GM19438 (cell line): ENCODE measurements around the gene DNAJC28.
"Not testable (repeated sequence)": the region's sequence is repeated elsewhere in the genome, so short reads cannot be mapped to it uniquely, and the experiment has no call there.

Source experiments
- ATAC-seq: cut with Tn5 transposase; IDR thresholded peaks from one replicate; pipeline ENCODE4 v1.9.1; 2021; ENCODE audit warnings: low read depth; ENCODE audit not compliant: unreplicated experiment

The DNAJC28 gene

DNA sequence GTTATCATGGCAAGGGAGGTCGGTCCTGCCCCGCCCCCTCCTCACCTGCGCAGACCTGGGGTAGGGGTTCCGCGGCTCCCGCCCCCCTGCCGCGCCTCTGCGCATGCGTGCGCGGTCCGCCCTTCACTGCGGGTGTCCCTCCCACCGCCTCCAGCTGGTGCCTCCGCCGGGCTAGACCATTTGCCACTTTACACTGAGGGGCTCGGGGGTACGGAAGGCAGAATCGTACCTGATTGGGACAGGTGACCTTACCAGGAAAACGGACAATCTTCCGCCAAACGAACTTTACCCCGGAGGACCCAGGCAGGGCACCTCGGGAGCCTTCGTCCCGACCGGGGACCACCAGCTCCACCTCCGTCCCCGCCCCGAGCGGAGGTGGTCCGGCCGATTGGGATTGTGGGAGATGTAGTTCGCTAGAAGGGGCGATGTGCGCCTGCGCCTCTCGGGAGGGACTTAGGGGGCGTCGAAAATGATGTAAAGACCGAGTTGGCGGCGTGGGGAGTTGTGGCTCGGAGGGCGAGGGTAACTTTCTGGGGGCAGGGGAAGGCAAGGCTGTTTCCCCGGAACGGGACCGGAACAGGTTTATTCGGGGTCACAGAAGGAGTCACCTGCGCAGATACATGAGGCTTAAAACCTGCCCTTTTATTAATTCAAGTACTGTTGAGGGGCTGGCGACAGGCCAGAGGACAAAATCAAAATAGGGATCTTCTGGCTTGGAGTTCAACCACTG lies at the start of gene DNAJC28:
Gene DNAJC28 (minus strand): TSS at position 344 of the 730 bp plus-strand sequence. CDS start 2,323 bp downstream, outside the sequence.
- peak; percentile 93 for ATAC-seq

DNA sequence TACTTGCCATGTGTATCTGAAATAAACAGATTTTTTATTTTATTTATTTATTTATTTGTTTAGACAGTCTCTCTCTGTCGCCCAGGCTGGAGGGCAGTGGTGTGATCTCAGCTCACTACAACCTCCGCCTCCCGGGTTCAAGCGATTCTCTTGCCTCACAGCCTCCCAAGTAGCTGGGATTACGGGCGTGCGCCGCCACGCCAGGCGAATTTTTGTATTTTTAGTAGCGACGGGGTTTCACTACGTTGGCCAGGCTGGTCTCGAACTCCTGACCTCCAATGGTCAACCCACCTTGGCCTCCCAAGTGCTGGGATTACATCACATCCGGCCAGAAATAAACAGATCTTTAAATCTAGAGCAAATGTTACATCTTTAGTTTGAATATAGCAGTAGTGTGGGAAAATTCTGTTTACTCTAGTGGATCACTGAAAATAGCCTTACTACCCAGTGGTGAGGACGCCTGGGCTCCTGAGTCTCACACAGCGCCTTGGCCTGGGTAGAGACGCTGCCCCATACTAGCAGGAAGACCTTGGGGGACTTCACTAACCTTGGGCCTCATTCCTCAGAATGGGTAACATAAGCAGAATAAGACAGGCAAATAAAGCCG lies 49.7 kb upstream of the DNAJC28 start:
- ATAC-seq = no peak

- no peak for ATAC-seq
Measured at GRCh38 chr21:33540711-33541104, 49.2 kb upstream of the DNAJC28 start.

DNA sequence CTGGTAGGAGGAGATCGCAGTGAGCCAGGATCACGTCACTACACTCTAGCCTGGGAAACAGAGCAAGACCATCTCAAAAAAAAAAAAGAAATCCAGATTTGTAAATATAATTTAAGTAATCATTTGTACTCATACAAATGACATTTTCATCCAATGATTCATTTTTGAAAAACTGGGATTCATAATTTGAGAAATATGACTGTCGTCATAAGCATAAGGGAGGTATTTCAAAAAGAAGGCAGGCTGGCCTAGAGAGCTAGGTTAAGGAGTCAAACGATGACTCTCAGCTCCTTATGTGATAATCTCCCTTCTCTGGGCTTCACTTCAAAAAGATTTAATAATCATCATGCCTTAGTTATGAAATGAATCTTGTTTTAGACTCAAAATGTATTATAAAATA lies 48.1 kb upstream of the DNAJC28 start:
- no peak for ATAC-seq

GRCh38 chr21:33537212-33537611 lies 45.7 kb upstream of the DNAJC28 start:
- no peak for ATAC-seq

GRCh38 chr21:33531007-33531406 lies 39.5 kb upstream of the DNAJC28 start:
- ATAC-seq = no peak

GRCh38 chr21:33522953-33523349 lies 31.4 kb upstream of the DNAJC28 start:
- no peak for ATAC-seq

DNA sequence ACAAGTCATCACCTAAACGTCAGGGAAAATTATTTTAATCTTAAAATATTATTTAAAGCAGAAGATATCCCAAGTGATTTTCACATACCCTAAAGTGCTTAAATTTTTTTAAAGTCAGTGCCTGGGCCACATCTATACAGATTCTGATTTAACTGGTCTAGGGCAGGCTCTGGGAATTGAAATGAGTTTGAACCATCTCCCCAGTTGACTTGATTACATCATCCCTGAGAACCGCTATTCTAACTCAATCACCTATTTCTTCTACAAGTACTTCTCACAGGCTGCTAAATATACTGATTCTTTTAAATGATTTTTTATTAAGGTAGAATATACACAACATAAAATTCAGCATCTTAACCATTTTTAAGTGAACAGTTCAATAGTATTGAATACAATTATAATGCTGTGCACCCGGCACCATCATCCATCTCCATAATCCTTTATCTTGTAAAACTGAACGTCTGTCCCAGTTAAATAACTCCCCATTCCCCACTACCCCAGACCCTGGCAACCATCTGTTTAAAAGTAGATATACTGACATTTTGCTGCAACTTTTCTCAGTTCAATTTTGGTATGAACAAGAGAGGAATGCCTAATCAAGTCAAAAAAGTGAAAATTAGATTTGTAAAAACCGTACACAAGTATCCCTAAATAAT lies 30.9 kb upstream of the DNAJC28 start:
- no peak for ATAC-seq

GRCh38 chr21:33518899-33519298 lies 27.4 kb upstream of the DNAJC28 start:
- no peak for ATAC-seq

DNA sequence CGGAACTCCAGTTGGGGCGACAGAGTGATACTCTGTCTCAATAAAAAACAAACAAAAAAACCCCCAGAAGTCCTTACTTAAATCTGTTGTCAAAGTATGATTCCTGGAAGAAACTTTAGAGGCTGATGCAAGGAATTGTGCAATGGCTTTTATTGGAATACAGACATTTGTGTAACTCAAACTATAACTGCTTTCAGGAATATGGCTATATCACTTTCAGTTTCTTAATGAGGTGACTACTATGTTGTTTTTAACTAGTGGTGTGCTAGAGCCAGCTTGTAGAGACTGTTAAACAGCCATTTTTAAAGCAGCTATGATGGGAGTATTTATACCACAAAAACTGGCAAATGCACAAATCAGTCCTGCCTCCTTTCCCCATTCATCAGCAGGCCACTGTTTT lies 22.7 kb upstream of the DNAJC28 start:
- no peak for ATAC-seq

DNA sequence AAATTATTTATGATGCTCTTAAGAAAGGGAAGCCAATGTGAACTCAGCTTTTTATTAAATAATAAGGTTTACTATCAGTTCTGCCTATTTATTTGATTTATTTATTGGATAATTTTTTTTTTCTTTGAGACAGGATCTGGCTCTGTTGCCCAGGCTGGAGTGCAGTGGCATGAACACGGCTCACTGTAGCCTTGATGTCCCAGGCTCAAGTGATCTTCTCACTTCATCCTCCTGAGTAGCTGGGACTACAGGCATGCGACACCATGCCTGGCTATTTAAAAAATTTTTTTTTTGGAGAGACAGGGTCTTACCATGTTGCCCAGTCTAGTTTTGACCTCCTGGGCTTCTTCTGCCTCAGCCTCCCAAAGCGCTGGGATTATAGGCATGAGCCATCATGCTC lies 21.0 kb upstream of the DNAJC28 start:
- no peak for ATAC-seq

DNA sequence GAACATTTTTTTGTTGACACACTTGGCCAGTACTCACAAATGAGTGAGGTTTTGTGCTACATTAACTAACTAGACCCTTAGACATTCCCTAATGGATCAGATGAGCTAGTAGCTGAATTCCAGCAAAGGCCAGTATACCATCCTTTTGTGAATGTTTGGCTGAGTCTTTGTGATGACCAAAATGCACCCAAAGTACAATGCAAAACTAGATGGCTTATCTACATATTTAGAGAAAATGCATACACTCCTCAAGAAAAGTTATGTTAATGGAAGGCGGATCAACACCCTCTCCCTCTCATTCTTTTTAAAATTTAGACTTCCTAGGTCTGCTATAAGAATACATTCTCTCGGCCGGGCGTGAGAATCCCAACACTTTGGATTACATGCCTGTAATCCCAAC lies 20.1 kb upstream of the DNAJC28 start:
- no peak for ATAC-seq

DNA sequence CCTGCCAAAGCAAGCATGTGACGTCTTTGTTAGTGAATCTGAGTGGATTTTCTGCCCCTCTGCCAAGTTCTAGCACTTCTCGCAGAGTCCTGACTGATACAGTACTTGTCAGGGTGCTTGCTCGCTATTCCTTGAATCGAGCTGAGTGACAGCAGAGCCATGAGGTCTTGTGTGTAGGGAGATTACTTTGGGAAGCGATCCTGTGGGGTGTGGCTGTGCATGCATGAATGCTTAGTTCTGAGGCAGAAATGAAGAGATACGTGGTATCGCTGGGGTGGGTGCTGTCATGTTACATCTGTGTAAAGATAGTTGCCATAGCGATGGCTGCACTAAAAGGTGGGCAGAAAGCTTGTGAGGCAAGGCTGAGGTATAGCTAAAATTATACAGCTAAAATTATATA lies 19.3 kb upstream of the DNAJC28 start:
- no peak for ATAC-seq

- not testable (repeated sequence) for ATAC-seq
Measured at GRCh38 chr21:33507003-33507402, 15.5 kb upstream of the DNAJC28 start.

- ATAC-seq = no peak
Measured at GRCh38 chr21:33505833-33506232, 14.3 kb upstream of the DNAJC28 start.

DNA sequence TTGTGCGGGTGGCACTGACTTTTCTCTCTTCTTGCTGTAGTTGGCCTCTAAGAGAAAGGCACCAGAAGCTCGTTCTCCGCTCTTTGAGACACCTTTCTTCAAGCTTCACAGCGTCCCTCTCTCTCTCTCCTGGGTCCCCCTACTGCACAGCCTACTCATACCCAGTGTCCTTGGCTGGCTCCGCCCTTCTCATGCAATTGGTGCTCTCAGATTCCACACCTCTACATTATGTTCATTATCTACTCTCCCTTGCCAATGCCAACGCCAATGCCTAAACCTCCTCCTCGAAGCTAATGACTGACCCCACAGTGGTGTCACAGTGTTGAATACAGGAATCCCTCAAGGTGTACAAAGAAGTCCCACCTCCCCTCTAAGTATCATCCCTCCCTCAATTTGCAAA lies 4.8 kb upstream of the DNAJC28 start:
- no peak for ATAC-seq

DNA sequence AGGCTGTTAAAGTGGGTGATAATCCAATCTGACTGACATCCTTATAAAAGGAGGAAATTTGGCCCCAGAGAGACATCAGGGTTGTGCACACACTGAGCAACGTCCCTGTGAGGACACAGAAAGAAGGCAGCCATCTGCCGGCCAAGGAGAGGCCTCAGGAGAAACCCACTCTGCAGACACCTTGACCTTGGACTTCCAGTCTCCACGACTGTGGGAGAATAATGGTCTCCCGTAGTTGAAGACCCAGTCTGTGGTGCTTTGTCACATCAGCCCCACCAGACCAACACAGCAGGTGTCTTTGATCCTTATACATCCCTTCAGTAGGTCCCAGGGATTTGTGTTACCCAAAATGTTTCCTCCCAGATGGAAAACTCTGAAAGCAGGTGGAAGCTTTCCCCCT lies 4.2 kb upstream of the DNAJC28 start:
- ATAC-seq = no peak

- ATAC-seq = no peak
Measured at GRCh38 chr21:33493756-33494155, 2.2 kb upstream of the DNAJC28 start.

DNA sequence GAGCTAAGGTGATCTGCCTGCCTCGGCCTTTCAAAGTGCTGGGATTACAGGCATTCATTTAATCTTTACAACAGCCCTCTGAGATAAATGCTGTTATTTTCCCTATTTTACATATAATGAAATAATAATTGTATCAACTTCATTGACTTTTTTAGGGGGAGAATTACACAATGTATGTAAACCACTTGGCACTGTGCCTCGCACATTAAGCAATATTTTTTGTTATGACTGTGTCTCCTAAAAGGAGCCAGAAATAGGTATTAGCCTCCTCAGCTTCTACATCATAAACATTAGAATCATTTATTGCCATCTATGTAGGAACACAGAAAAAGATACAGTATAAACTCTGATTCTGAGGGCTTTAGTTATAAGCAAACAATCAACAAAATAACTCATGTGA lies 1.1 kb upstream of the DNAJC28 start:
- ATAC-seq = no peak

- ATAC-seq = no peak
Measured at GRCh38 chr21:33490991-33491372, 534 bp downstream of the DNAJC28 start.

- no peak for ATAC-seq
Measured at GRCh38 chr21:33488936-33489335, 2.6 kb downstream of the DNAJC28 start.

- no peak for ATAC-seq
Measured at GRCh38 chr21:33487996-33488395, 3.5 kb downstream of the DNAJC28 start.
